Measurements from ENCODE around the gene ARHGAP15.

The ARHGAP15 gene

GRCh38 chr2:143700865-143701264, 571.6 kb downstream of the ARHGAP15 start:
- DNase-seq, result no peak

DNA sequence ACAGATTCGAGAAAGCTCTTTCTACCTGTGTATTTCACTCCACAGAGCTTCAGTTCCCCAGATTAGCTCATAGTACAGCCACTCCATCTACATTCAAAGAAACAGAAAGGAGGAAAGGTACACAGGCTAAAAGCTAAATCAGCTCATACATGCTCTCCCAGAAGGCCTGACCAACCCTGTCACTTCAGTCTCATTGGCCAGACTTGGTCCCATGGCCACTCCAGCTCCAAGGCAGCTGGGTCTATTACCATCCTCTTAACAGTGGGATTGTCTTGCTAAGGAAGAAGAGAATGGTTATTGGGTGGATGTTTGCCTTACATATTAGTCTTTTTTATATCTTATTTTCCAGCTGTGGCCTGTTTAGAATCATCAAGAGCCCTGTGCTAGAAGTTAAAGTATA, 572.6 kb downstream of the ARHGAP15 start:
- no peak for DNase-seq

- DNase-seq, result no peak
Observed at GRCh38 chr2:143702931-143703330, 573.7 kb downstream of the ARHGAP15 start.

- DNase-seq, result no peak
Observed at GRCh38 chr2:143704451-143705106, 575.4 kb downstream of the ARHGAP15 start.

DNA sequence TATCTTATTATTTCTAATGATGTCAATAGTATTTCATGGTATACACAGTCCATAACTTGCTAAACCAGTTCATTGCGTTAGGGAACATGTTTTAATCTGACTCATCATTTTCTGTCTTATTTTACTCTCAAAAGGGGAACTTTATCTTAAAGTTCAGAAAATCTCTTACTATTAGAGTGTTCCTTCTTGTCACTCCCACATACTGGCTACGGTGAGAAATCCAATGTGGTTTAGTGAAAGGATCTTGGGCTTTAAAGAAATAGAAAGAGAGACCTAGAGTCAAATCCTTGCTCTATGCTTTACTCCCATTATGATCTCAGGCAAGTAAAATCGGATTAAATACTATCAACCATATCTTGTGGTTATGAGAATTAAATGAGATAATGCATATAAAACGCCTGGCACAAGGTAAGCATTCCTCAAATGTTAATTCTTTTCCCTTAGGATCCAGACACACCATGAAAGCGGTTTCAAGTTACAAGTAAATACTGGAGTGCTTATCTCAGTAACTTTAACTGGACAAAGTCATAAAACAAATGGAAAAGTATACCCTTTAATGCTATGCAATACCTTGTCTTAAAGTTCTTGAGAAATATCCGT, 576.0 kb downstream of the ARHGAP15 start:
- no peak for DNase-seq

GRCh38 chr2:143706354-143706753, 577.1 kb downstream of the ARHGAP15 start:
- no peak for DNase-seq

GRCh38 chr2:143708682-143709081, 579.5 kb downstream of the ARHGAP15 start:
- no peak for DNase-seq

DNA sequence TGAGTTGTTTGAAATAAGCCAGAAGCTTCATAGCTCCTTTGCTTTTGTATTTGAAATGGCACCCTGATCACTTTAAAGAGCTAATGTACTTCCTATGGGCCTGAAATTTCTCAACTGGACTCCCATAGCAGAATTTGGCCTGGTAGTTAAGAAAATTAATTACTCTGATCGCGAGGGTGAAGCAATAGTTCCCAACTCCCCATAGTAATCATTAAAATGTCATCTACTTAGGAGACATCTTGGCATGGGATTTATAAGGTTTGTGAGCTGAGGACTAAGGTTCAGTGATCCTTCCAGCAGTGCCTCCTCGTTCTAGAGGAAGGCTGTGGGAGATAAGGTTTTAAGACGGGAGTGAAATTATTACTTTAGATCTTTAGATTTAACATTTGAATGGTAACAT, 581.0 kb downstream of the ARHGAP15 start:
- DNase-seq, result no peak

- DNase-seq, result no peak
Observed at GRCh38 chr2:143710879-143711278, 581.7 kb downstream of the ARHGAP15 start.

DNA sequence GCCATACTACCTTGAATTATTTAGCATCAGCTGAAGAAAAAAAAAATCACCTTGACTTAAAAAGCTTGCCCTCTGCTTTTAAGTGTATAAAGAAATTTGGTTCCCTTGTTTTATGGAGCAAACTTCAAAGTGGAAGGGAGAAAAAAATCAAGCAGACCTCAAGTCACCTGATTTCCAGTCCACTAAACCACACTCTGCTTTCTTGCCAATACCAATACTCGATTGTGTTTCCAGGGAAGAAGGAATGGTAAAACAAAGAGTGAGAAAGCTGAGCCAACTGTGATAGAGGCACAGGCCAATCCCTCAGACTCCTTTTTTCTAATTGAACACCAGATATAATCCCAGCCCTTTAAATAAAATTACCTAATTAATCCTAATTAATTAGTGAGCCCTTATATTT, 587.3 kb downstream of the ARHGAP15 start:
- DNase-seq, result no peak

DNA sequence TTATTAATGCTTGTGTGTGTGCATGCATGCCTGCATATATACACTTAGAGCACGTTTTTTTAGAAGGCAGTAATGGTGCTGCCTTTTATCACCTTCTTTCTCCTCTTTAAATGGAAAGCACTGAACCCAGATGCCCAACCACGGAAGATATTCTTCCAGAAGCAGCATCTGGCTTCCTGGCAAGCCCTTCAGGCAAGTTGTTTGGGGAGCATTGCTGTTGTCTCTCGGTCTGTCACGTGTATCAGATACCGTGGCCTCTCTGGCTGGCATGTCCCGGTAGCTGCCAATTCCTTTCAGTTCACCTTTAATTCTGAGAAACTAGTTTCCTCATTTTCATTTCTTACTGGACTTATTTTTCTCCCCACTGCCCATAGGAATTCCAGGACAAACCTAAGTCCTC, 587.8 kb downstream of the ARHGAP15 start:
- no peak for DNase-seq

DNA sequence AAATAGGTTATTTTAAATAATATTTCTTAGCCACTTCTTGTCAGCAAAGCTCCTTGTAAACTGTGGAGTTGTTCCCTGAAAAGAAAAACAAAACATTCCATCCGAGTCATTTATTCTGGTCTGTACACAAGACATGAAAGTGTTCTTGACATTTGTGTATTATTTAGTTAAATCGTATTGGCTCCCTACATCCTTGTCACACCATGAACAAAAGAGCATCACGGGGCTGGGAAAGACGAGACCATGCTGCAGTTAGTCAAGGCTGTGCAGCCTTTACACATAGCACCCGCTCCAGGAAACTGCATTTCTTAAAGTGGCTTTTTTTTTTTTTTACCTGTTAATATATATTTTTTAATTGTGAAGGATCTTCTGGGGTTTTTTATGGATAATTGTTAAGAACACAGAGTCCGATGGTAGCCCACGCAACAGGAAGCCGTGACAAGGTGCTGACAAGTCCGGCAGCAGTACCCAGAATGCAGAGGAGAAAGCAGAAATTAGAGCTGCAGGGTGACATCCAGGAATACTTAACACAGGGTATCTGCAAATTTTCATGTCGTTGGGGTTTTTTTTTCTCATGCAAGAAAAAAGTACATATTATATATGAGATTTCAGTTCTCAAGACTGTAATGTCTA, 588.4 kb downstream of the ARHGAP15 start:
- no peak for DNase-seq

DNA sequence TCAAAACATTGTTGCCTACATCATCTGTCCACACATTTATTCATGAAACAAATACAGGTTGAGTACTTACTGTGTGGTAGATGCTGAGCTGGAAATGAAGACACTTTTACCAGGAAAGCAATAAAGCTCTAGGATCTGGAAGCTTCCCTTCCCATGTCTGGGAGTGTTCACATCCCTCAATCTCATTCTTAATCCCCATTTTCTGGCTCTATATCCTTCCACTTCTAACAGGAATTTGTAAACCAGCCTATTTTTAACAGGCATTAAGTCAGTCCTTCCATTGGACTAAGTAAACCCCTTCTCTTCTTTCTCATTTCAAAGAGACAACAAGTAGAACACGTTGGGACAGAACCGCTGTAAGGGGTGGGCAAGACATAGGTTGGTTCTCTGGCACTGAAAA, 589.5 kb downstream of the ARHGAP15 start:
- DNase-seq, result no peak

GRCh38 chr2:143719406-143719805, 590.2 kb downstream of the ARHGAP15 start:
- no peak for DNase-seq

DNA sequence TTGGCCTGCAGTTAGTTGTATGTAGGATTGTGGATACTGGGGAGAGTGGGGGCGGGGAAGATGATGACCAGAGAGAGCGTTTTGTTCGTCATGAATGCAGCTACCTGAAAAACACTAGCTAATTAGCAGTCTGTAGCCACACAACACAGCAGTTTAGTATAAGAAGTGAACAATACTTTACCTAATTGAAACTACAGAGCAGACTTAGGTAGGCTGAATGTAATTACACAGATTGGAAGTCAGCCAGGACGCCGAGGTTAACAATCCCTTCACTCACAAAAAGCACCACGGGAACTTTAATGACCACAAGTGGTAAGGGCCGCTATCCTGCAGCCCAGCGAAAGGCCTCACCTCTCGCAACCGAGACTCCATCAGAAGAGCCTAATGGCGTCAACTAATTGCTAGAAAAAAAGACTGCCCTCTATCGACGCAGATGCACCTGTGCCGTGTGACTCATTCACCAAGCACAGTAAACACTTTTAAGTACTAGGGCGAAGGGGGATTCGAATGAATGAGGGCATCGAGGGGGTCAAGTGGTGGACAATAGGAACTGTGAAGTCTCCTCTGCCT, 591.0 kb downstream of the ARHGAP15 start:
- no peak for DNase-seq

- no peak for DNase-seq
Observed at GRCh38 chr2:143725400-143725799, 596.2 kb downstream of the ARHGAP15 start.

GRCh38 chr2:143726151-143726845, 597.1 kb downstream of the ARHGAP15 start:
- no peak for DNase-seq

DNA sequence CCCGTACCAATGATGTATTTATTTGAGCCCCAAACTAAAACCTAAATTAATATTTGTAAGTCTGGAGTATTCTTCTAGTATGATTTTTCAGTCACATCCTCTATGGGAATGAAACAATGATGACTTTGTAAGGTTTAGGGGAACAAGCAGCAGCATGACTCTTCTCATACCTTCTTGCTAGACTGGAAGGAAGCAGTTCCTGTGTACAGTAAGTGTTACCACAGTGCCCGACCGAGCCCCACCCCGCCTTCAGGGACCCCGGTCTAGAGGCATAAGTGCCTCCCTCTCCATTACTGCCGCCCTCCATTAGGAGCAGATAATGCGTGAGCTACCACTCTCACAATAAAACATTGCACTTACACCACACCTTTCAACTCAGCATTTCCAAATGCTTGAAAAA, 599.3 kb downstream of the ARHGAP15 start:
- no peak for DNase-seq

GRCh38 chr2:143729296-143729814, 600.1 kb downstream of the ARHGAP15 start:
- no peak for DNase-seq

- DNase-seq, result no peak
Observed at GRCh38 chr2:143730155-143730952, 601.1 kb downstream of the ARHGAP15 start.

DNA sequence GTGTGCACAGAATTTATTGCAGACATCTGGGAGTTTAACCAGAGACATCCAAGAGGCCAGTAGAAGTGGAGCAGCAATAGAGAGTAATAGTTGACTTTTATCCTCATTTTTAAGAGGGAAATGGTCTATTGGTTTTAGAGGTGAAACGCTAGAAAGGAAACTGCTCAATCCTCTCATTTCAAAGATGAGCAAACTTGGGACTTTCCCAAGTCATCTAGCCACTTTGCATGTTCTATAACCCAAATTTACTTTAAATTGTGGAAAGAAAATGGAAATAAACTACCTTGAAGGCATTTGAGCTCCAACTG, 601.7 kb downstream of the ARHGAP15 start:
- DNase-seq, result no peak

GRCh38 chr2:143732076-143732475, 602.9 kb downstream of the ARHGAP15 start:
- DNase-seq, result no peak

DNA sequence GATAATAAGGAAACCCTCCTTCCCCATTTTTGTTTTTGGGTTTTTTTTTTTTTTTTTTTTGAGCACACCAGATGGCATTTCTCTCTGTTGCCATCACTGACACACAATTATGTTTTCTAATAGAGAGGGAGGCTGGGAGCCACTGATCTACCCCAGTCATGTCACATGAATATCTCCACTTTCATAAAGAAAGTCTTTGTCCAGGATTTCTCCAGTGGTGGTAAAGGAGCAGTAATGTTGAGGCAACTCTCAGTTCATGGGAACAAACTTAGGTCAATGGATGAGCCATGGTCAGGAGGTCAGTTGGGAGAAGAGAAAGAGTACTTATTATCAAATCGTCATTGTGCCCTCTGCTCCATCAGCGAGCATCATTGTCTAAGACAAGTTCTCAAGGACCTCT, 603.7 kb downstream of the ARHGAP15 start:
- peak in 1 of 2 donors; percentile 5 for DNase-seq

Data from hippocampal formation (tissue), 2 donors.